Liver (tissue), 9 donors: Measurements from ENCODE around the gene CCDC106. TPM values are rescaled to one million over a fixed set of nuclear protein-coding genes. Genes with fewer than 3 reads are reported as not detected.

Experiments
- DNase-seq: peaks from one replicate; pipeline ENCODE4 v3.0.0-alpha.2; 2017; ENCODE audit warnings: low spot score
- H3K27ac ChIP-seq, 2 donors: one replicate each; pipeline ENCODE4 v1.7.0; 2013; ENCODE audit warnings: inconsistent platforms in 2 of 2, low read length in 2 of 2, control low read depth in 1 of 2, low read depth in 1 of 2, mild to moderate bottlenecking in 1 of 2
- H3K27me3 ChIP-seq, 4 donors: one replicate each; pipeline versions ENCODE4 v1.6.1 to v1.7.0; 2013; ENCODE audit warnings: low read length in 3 of 4, inconsistent platforms in 1 of 4, mild to moderate bottlenecking in 1 of 4, moderate library complexity in 1 of 4; ENCODE audit not compliant: control insufficient read depth in 4 of 4, insufficient read depth in 4 of 4
- H3K36me3 ChIP-seq, 4 donors: one replicate each; pipeline versions ENCODE4 v1.6.1 to v1.7.0; 2013; ENCODE audit warnings: low read length in 3 of 4, mild to moderate bottlenecking in 3 of 4, low read depth in 1 of 4, moderate library complexity in 1 of 4; ENCODE audit not compliant: control insufficient read depth in 4 of 4, insufficient read depth in 3 of 4
- H3K4me1 ChIP-seq, 4 donors: one replicate each; pipeline versions ENCODE4 v1.6.1 to v1.7.0; 2013; ENCODE audit warnings: low read length in 3 of 4, mild to moderate bottlenecking in 3 of 4, moderate library complexity in 1 of 4; ENCODE audit not compliant: control insufficient read depth in 4 of 4, insufficient read depth in 4 of 4
- H3K4me3 ChIP-seq, 3 donors: one replicate each; pipeline versions ENCODE4 v1.6.1 to v1.7.0; 2013; ENCODE audit warnings: low read length in 3 of 3, control low read depth in 1 of 3, low read depth in 1 of 3, mild to moderate bottlenecking in 1 of 3
- H3K9ac ChIP-seq, 2 donors: one replicate each; pipeline ENCODE4 v1.7.0; 2013; ENCODE audit warnings: low read length in 2 of 2, mild to moderate bottlenecking in 2 of 2, moderate library complexity in 2 of 2, control low read depth in 1 of 2, low read depth in 1 of 2
- H3K9me3 ChIP-seq, 4 donors: one replicate each; pipeline versions ENCODE4 v1.6.1 to v1.7.0; 2013; ENCODE audit warnings: low read length in 3 of 4; ENCODE audit not compliant: control insufficient read depth in 4 of 4
- ATF3 ChIP-seq: IDR thresholded peaks from 2 replicates; pipeline ENCODE4 v1.6.1; 2016; ENCODE audit warnings: antibody characterized with exemption
- EGR1 ChIP-seq, 2 donors: IDR thresholded peaks; 2 replicates each; pipeline ENCODE4 v1.6.1; 2016 to 2018; ENCODE audit warnings: antibody characterized with exemption in 2 of 2, low read depth in 2 of 2
- FOXA1 ChIP-seq: IDR thresholded peaks from 2 replicates; pipeline ENCODE4 v1.6.1; 2016; ENCODE audit warnings: antibody characterized with exemption
- FOXA2 ChIP-seq: IDR thresholded peaks from 2 replicates; pipeline ENCODE4 v1.6.1; 2016; ENCODE audit warnings: antibody characterized with exemption
- JUND ChIP-seq, 2 donors: IDR thresholded peaks; 2 replicates each; pipeline ENCODE4 v1.6.1; 2016; ENCODE audit warnings: antibody characterized with exemption in 2 of 2
- NR2F2 ChIP-seq: IDR thresholded peaks from 2 replicates; pipeline ENCODE4 v1.6.1; 2016; ENCODE audit warnings: antibody characterized with exemption
- REST ChIP-seq: IDR thresholded peaks from 2 replicates; pipeline ENCODE4 v1.6.1; 2016; ENCODE audit warnings: antibody characterized with exemption, mild to moderate bottlenecking
- YY1 ChIP-seq: IDR thresholded peaks from 2 replicates; pipeline ENCODE4 v1.6.1; 2016; ENCODE audit warnings: antibody characterized with exemption, mild to moderate bottlenecking
- WGBS: extraction: QIAGEN DNeasy Blood & Tissue Kit; methylation state at CpG from one replicate; pipeline ENCODE4 v1.1.7; 2013; 5-methylcytosine and 5-hydroxymethylcytosine counted together
- polyA plus RNA-seq, 2 donors: library from polyadenylated mRNA; stranded (reverse) in 1 of 2; unstranded in 1 of 2; fragments of 200-250 nt in 1 of 2; fragments of >200 nt in 1 of 2; fragmentation: Nextera tagmentation in 1 of 2; extraction: Ambion mirVana in 1 of 2; gene quantifications; one replicate each; pipeline versions ENCODE4 v1.2.1 to v1.2.3, GENCODE V29; 2013 to 2015
- total RNA-seq, 2 donors: library from RNA; depleted of rRNA; stranded (reverse); fragments of >200 nt; gene quantifications; one replicate each; pipeline ENCODE4 v1.2.3, GENCODE V29; 2014
- TF ChIP-seq, protein P1 (sequence below): fragments of 150-350 bp; IDR thresholded peaks from 2 replicates; pipeline ENCODE4 v1.5.1; 2017; ENCODE audit warnings: improper control_type of control experiment, low read depth, low read length; ENCODE audit not compliant: missing input control
- TF ChIP-seq, protein P2 (sequence below): IDR thresholded peaks from 2 replicates; pipeline ENCODE4 v1.6.1; 2016; ENCODE audit warnings: antibody characterized with exemption
- donor health status: healthy.
- donor health status: healthy.
- donor health status: healthy.
- donor health status: healthy.
- donor health status: healthy.

CCDC106 gene
- total and polyA plus RNA-seq, 4 donors, result 3.6 to 13.5 (median 5.9) TPM

- Histone ChIP-seq H3K9ac (no peak overlapping the region), H3K36me3 (peaks cover 6 to 52% (median 21%) of the 10 kb centered on the region in 4 donors), H3K9me3 (no peaks in the 10 kb centered on the region), H3K27me3 (no peaks in the 10 kb centered on the region), H3K4me1 (peaks cover 4 to 41% (median 32%) of the 10 kb centered on the region in 4 donors), H3K4me3 (no peak overlapping the region), H3K27ac (no peak overlapping the region)
- 88% methylated on average over 29 of the region's 29 CpGs for WGBS
- no peak for TF ChIP-seq YY1
- TF ChIP-seq, protein P1, sequence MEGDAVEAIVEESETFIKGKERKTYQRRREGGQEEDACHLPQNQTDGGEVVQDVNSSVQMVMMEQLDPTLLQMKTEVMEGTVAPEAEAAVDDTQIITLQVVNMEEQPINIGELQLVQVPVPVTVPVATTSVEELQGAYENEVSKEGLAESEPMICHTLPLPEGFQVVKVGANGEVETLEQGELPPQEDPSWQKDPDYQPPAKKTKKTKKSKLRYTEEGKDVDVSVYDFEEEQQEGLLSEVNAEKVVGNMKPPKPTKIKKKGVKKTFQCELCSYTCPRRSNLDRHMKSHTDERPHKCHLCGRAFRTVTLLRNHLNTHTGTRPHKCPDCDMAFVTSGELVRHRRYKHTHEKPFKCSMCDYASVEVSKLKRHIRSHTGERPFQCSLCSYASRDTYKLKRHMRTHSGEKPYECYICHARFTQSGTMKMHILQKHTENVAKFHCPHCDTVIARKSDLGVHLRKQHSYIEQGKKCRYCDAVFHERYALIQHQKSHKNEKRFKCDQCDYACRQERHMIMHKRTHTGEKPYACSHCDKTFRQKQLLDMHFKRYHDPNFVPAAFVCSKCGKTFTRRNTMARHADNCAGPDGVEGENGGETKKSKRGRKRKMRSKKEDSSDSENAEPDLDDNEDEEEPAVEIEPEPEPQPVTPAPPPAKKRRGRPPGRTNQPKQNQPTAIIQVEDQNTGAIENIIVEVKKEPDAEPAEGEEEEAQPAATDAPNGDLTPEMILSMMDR, result no peak
- no peak for TF ChIP-seq FOXA2
- DNase-seq, result no peak
Observed at GRCh38 chr19:55686311-55687050, 38.5 kb downstream of the CCDC106 start.

GRCh38 chr19:55687281-55688201, 39.5 kb downstream of the CCDC106 start:
- peaks cover 6 to 57% (median 18%) of the 10 kb centered on the region in 4 donors for H3K36me3 ChIP-seq
- DNase-seq, result no peak
- 86% methylated on average over 22 of the region's 22 CpGs for WGBS
- no peak overlapping the region for H3K9ac ChIP-seq
- H3K4me1 ChIP-seq, result peaks cover 4 to 34% (median 24%) of the 10 kb centered on the region in 4 donors
- no peaks in the 10 kb centered on the region for H3K9me3 ChIP-seq
- H3K27ac ChIP-seq, result no peak overlapping the region
- TF ChIP-seq REST (no peak), FOXA1 (no peak), ATF3 (no peak)
- no peak overlapping the region for H3K4me3 ChIP-seq
- no peaks in the 10 kb centered on the region for H3K27me3 ChIP-seq

DNA sequence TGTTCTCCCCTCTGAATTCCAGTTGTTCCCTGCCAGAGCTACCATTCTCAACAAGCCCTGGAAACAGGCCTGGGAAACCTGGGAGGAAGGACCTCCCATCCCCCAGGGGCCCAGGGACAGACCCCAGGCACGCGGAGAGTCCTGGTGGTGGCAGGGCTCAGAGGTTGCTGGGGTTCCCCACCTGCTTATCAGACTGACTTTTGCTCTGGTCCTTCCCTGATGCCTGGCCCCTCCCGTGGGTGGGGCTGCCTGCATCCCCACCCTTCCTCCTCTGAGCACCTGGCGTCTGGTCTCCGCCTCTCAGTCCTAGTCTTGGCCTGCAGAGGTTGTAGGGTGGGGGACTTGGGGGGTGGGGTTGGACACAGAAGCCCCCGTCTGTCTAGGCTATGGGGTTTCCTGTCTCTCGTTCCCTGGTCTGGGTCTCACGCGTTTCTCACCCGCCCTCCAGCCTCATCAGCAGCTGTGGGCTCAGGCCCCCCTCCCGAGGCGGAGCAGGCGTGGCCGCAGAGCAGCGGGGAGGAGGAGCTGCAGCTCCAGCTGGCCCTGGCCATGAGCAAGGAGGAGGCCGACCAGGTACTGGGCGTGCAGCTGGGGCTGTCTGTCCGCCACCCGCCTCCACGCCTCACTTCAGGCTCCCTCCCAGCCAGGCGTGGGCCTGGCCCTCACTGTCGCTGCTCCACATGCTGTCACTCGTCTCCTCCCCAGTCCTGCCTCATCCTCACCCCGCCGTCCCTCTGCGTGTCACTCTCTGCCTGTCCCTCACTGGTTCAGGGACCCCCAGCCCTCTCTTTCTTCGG, 40.6 kb downstream of the CCDC106 start:
- no peaks in the 10 kb centered on the region for H3K27me3 ChIP-seq
- H3K4me1 ChIP-seq, result peaks cover 1 to 29% (median 21%) of the 10 kb centered on the region in 4 donors
- no peak overlapping the region for H3K9ac ChIP-seq
- no peak for DNase-seq
- no peak overlapping the region for H3K4me3 ChIP-seq
- 81% methylated on average over 27 of the region's 27 CpGs for WGBS
- H3K27ac ChIP-seq, result no peak overlapping the region
- TF ChIP-seq FOXA2 (no peak), FOXA1 (no peak), YY1 (no peak), JUND (IDR thresholded peaks at IDR 0.05) (no peak), NR2F2 (no peak), EGR1 (IDR thresholded peaks at IDR 0.05; ENCODE audit: low read depth in 2 of 2) (no peak)
- TF ChIP-seq, protein P2, sequence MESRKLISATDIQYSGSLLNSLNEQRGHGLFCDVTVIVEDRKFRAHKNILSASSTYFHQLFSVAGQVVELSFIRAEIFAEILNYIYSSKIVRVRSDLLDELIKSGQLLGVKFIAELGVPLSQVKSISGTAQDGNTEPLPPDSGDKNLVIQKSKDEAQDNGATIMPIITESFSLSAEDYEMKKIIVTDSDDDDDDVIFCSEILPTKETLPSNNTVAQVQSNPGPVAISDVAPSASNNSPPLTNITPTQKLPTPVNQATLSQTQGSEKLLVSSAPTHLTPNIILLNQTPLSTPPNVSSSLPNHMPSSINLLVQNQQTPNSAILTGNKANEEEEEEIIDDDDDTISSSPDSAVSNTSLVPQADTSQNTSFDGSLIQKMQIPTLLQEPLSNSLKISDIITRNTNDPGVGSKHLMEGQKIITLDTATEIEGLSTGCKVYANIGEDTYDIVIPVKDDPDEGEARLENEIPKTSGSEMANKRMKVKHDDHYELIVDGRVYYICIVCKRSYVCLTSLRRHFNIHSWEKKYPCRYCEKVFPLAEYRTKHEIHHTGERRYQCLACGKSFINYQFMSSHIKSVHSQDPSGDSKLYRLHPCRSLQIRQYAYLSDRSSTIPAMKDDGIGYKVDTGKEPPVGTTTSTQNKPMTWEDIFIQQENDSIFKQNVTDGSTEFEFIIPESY, result no peak
- H3K36me3 ChIP-seq, result peaks cover 13 to 67% (median 23%) of the 10 kb centered on the region in 4 donors
- H3K9me3 ChIP-seq, result no peaks in the 10 kb centered on the region
